ENCODE measurements around the gene MYL6B.
"Not testable (repeated sequence)": the region's sequence is repeated elsewhere in the genome, so short reads cannot be mapped to it uniquely, and the experiment has no call there.

MYL6B gene

GRCh38 chr12:56153678-56154065, 1.3 kb downstream of the MYL6B start:
- no peak for DNase-seq (ENCODE audit: low read depth)

- no peak for DNase-seq (ENCODE audit: low read depth)
These were observed 1.9 kb downstream of the MYL6B start for GRCh38 chr12:56154246-56154771.

GRCh38 chr12:56154818-56155217, 2.4 kb downstream of the MYL6B start:
- DNase-seq (ENCODE audit: low read depth), result no peak

- no peak for DNase-seq (ENCODE audit: low read depth)
These were observed 3.0 kb downstream of the MYL6B start for GRCh38 chr12:56155256-56155845.

- DNase-seq (ENCODE audit: low read depth), result not testable (repeated sequence)
These were observed 4.2 kb downstream of the MYL6B start for GRCh38 chr12:56156464-56157200.

- DNase-seq (ENCODE audit: low read depth), result peak; percentile 20
These were observed 5.0 kb downstream of the MYL6B start for GRCh38 chr12:56157201-56158028.

- peak; percentile 70 for DNase-seq (ENCODE audit: low read depth)
These were observed 5.9 kb downstream of the MYL6B start, which contains the start of gene MYL6 for GRCh38 chr12:56158029-56158925. Gene MYL6 (plus strand): TSS chr12:56158359. CDS start chr12:56158402, 43 bp downstream.

- DNase-seq (ENCODE audit: low read depth), result no peak
These were observed 6.6 kb downstream of the MYL6B start for GRCh38 chr12:56158926-56159461.

- no peak for DNase-seq (ENCODE audit: low read depth)
These were observed 7.2 kb downstream of the MYL6B start for GRCh38 chr12:56159482-56160192.

- DNase-seq (ENCODE audit: low read depth), result no peak
These were observed 7.9 kb downstream of the MYL6B start for GRCh38 chr12:56160193-56160763.

- DNase-seq (ENCODE audit: low read depth), result no peak
These were observed 8.7 kb downstream of the MYL6B start for GRCh38 chr12:56160894-56161689.

GRCh38 chr12:56161690-56162351, 9.4 kb downstream of the MYL6B start:
- no peak for DNase-seq (ENCODE audit: low read depth)

- no peak for DNase-seq (ENCODE audit: low read depth)
These were observed 10.3 kb downstream of the MYL6B start for GRCh38 chr12:56162468-56163290.

GRCh38 chr12:56163533-56164344, 11.4 kb downstream of the MYL6B start:
- no peak for DNase-seq (ENCODE audit: low read depth)

- DNase-seq (ENCODE audit: low read depth), result no peak
These were observed 11.9 kb downstream of the MYL6B start for GRCh38 chr12:56164345-56164729.

- no peak for DNase-seq (ENCODE audit: low read depth)
These were observed 13.0 kb downstream of the MYL6B start for GRCh38 chr12:56165369-56165768.

GRCh38 chr12:56169229-56169759, 16.9 kb downstream of the MYL6B start:
- DNase-seq (ENCODE audit: low read depth), result no peak

Data from stimulated activated CD8-positive, alpha-beta memory T cell treated with anti-CD3 and anti-CD28 coated beads, Interleukin-15, amount 100 ng/mL, for 24 hours (primary cell).